ENCODE results near the gene CFAP45.

- TF ChIP-seq CTCF (conservative IDR thresholded peaks at IDR 0.05; ENCODE audit: low read length) (no peak), EZH2phosphoT487 (IDR thresholded peaks at IDR 0.05; ENCODE audit: borderline replicate concordance, low read depth, low read length) (no peak)
These were observed 69.2 kb downstream of the CFAP45 start for GRCh38 chr1:159830722-159831121.

Data from OCI-LY7 (cell line).